Activated B cell treated with CpG ODN at 0.5 μM for 24 hours (primary cell): Measurements from ENCODE around the gene IL17RE. TPM values are rescaled to one million over a fixed set of nuclear protein-coding genes. Genes with fewer than 3 reads are reported as not detected.
A peak's percentile ranks its signal among the peaks of the same experiment; 100 is the strongest.

Experiments
- ATAC-seq: fragments of 200-7000 bp; cut with Tn5 transposase; one replicate; pipeline ENCODE4 v1.10.0; 2021; ENCODE audit warnings: low read depth, mild to moderate bottlenecking, moderate library complexity
- CTCF ChIA-PET: fragments of 350-600 bp; sonication (Branson Sonifier 250); formaldehyde crosslinking; loops from one replicate; lab custom pipeline; 2021; ENCODE audit warnings: antibody characterized with exemption; lab: Charles Lee
- POLR2A ChIA-PET: fragments of 350-600 bp; sonication (Branson Sonifier 250); formaldehyde crosslinking; loops from one replicate; lab custom pipeline; 2021; ENCODE audit warnings: antibody characterized with exemption; lab: Charles Lee
- DNase-seq: peaks from one replicate; pipeline ENCODE4 v3.0.0; 2022
- H3K27ac Mint-ChIP-seq: one replicate; pipeline ENCODE4 v1.8.0; 2020; ENCODE audit warnings: mixed read lengths
- H3K27me3 Mint-ChIP-seq: one replicate; pipeline ENCODE4 v1.8.0; 2021; ENCODE audit warnings: mixed read lengths
- H3K36me3 Mint-ChIP-seq: one replicate; pipeline ENCODE4 v1.8.0; 2021; ENCODE audit warnings: low read depth, mixed read lengths
- H3K4me1 Mint-ChIP-seq: one replicate; pipeline ENCODE4 v1.8.0; 2021; ENCODE audit warnings: mixed read lengths
- H3K4me3 Mint-ChIP-seq: one replicate; pipeline ENCODE4 v1.8.0; 2020; ENCODE audit warnings: mild to moderate bottlenecking, mixed read lengths
- H3K9me3 Mint-ChIP-seq: one replicate; pipeline ENCODE4 v1.8.0; 2020; ENCODE audit warnings: mixed read lengths
- intact Hi-C: fragments of 100-400 bp; cut with micrococcal nuclease; formaldehyde crosslinking; loops from one replicate; pipeline ENCODE4 v1.15.1; 2024
- total RNA-seq: library from RNA; stranded (reverse); gene quantifications from 2 replicates; pipeline ENCODE4 v1.2.3, GENCODE V29; 2022
- TF ChIP-seq, protein P1 (sequence below): fragments of 200-600 bp; IDR thresholded peaks from one replicate; pipeline ENCODE4 v1.8.0; 2022; ENCODE audit warnings: antibody characterized with exemption, mild to moderate bottlenecking

IL17RE gene
- total RNA-seq, 1 donor from 2014 or later = 0.82 TPM

DNA sequence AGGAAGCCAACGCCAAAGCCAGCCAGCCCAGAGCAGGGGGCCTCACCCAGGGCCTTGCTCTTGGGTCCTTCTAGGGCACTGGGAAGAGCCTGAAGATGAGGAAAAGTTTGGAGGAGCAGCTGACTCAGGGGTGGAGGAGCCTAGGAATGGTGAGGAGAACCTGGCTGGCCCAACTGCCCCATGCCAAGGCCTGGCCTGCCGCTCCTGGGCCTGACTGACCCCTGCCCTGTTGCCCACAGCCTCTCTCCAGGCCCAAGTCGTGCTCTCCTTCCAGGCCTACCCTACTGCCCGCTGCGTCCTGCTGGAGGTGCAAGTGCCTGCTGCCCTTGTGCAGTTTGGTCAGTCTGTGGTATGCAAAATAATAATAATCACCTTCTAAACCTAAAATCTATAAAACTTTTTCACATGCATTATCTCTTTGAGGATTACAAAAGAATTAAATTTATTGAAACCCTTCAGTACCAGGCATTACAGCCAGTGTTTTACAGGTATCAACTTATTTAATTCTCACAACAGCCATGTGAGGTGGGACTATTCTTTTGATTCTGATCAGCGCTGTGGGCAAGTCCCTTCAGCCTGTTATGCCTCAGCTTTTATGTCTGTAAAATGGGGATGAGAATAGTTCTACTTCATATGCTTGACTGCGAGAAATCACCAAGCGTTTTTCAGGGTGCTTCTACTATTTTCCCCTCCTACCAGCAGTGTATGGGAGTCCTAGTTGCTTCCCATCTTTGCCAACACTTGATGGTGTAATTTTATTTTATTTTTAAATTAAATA, 15.8 kb downstream of the IL17RE start:
- H3K27me3 Mint-ChIP-seq = peaks cover 7% of the 10 kb centered on the region
- no peak overlapping the region for H3K4me3 Mint-ChIP-seq
- TF ChIP-seq, protein P1, sequence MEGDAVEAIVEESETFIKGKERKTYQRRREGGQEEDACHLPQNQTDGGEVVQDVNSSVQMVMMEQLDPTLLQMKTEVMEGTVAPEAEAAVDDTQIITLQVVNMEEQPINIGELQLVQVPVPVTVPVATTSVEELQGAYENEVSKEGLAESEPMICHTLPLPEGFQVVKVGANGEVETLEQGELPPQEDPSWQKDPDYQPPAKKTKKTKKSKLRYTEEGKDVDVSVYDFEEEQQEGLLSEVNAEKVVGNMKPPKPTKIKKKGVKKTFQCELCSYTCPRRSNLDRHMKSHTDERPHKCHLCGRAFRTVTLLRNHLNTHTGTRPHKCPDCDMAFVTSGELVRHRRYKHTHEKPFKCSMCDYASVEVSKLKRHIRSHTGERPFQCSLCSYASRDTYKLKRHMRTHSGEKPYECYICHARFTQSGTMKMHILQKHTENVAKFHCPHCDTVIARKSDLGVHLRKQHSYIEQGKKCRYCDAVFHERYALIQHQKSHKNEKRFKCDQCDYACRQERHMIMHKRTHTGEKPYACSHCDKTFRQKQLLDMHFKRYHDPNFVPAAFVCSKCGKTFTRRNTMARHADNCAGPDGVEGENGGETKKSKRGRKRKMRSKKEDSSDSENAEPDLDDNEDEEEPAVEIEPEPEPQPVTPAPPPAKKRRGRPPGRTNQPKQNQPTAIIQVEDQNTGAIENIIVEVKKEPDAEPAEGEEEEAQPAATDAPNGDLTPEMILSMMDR = no peak
- H3K9me3 Mint-ChIP-seq = no peaks in the 10 kb centered on the region
- ATAC-seq = no peak
- DNase-seq = no peak
- POLR2A ChIA-PET = interaction anchor here (1.0 kb wide), 1 partner anchor 15 kb away, joined by 3 read pairs; the partner anchor contains the start of gene CRELD1
- peaks cover 17% of the 10 kb centered on the region for H3K4me1 Mint-ChIP-seq
- intact Hi-C loops = no loop called here
- H3K27ac Mint-ChIP-seq = no peak overlapping the region
- CTCF ChIA-PET = no interaction called here
- H3K36me3 Mint-ChIP-seq = no peaks in the 10 kb centered on the region

DNA sequence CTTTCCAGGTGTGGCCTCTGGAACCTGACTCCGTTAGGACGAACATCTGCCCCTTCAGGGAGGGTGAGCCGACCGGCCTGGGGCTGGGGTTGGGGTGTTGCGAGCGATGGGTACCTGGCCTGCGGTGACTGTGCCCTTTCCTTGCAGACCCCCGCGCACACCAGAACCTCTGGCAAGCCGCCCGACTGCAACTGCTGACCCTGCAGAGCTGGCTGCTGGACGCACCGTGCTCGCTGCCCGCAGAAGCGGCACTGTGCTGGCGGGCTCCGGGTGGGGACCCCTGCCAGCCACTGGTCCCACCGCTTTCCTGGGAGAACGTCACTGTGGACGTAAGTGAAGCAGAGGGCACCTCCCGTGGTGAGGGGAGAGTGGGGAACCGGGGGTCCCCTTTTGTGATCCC, 25.5 kb downstream of the IL17RE start:
- Mint-ChIP-seq H3K4me1 (peaks cover 21% of the 10 kb centered on the region), H3K27me3 (peaks cover 6% of the 10 kb centered on the region), H3K36me3 (no peaks in the 10 kb centered on the region), H3K9me3 (no peaks in the 10 kb centered on the region), H3K4me3 (no peak overlapping the region), H3K27ac (no peak overlapping the region)
- ChIA-PET CTCF (no interaction called here), POLR2A (interaction anchor here (0.6 kb wide), 1 partner anchor 155 kb away, joined by 3 read pairs; no protein-coding TSS in a partner anchor)
- DNase-seq = no peak
- intact Hi-C loops = no loop called here
- TF ChIP-seq, protein P1 = no peak
- ATAC-seq = no peak

DNA sequence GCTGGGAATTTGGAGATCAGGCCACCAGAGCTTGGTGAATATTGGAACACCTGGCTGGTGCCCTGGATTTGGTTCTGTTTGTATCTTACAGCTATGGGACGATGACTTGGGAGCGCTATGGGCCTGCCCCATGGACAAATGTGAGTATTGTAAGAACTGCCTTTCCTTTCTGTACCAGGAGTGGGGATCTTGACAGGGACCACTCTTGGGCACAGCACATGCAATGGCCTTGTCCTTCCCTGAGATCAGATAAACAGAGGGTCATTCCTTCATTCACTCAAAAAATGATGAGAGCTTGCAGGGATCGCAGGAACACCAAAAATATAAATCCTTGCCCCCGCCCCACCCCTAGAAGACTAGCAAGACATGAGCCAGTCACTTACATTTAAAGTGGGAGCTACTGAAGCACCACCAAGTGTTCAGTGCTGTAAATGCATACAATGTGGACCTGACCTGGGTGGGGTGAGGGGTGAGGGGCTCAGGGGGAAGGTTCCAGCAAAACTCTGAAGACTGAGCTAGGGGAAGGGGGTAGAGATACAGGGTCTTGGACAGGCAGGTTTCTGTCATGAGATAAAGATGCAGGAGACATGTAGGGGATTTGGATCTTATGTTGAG, 28.3 kb downstream of the IL17RE start:
- ATAC-seq = no peak
- no peaks in the 10 kb centered on the region for H3K27me3 Mint-ChIP-seq
- H3K27ac Mint-ChIP-seq = no peak overlapping the region
- DNase-seq = no peak
- POLR2A ChIA-PET = interaction anchor here (3.4 to 4.0 kb wide), 2 partner anchors 15 to 41 kb away, joined by 13 to 92 read pairs; partner anchors contain the start of genes IL17RC and JAGN1
- H3K9me3 Mint-ChIP-seq = no peaks in the 10 kb centered on the region
- peaks cover 35% of the 10 kb centered on the region for H3K4me1 Mint-ChIP-seq
- H3K4me3 Mint-ChIP-seq = peak overlapping the region; percentile 58
- CTCF ChIA-PET = interaction anchor here (0.5 to 1.4 kb wide), 3 partner anchors 21 to 218 kb away, joined by 3 to 4 read pairs (median 3); no protein-coding TSS in a partner anchor
- peaks cover 10% of the 10 kb centered on the region for H3K36me3 Mint-ChIP-seq
- intact Hi-C loops = loop anchor here (5.0 kb wide), 4 partner anchors 89 to 429 kb away; partner anchors contain the start of genes MTMR14 and RPUSD3
- TF ChIP-seq, protein P1 = no peak

DNA sequence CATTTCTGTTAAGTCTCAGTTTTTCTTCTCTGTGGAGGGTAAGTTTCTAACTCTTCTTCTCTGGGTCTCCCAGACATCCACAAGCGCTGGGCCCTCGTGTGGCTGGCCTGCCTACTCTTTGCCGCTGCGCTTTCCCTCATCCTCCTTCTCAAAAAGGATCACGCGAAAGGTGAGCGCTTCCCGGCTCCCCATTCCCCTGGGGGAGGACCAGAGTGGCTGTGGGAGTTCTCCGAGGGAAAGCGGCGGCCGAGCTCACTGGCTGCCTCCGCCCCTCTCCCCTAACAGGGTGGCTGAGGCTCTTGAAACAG, 29.8 kb downstream of the IL17RE start:
- peaks cover 21% of the 10 kb centered on the region for H3K36me3 Mint-ChIP-seq
- H3K27me3 Mint-ChIP-seq = no peaks in the 10 kb centered on the region
- peak overlapping the region; percentile 98 for H3K27ac Mint-ChIP-seq
- no peaks in the 10 kb centered on the region for H3K9me3 Mint-ChIP-seq
- TF ChIP-seq, protein P1 = no peak
- CTCF ChIA-PET = interaction anchor here (0.7 to 2.8 kb wide), 15 partner anchors 12 to 590 kb away, joined by 3 to 29 read pairs (median 4); partner anchors contain the start of genes ARPC4, EMC3, JAGN1 and TADA3
- peaks cover 41% of the 10 kb centered on the region for H3K4me1 Mint-ChIP-seq
- DNase-seq = no peak
- peak overlapping the region; percentile 98 for H3K4me3 Mint-ChIP-seq
- POLR2A ChIA-PET = interaction anchor here (0.6 to 4.6 kb wide), 38 partner anchors 9 to 569 kb away, joined by 3 to 92 read pairs (median 7); partner anchors contain the start of genes ARPC4, BRK1, BRPF1 and EMC3
- intact Hi-C loops = loop anchor here (2.0 to 5.0 kb wide), 9 partner anchors 16 to 806 kb away; partner anchors contain the start of genes ARPC4, IL17RC, MTMR14 and RPUSD3
- ATAC-seq = no peak
